ENCODE results near the gene MYLIP.

MYLIP gene

GRCh38 chr6:16108419-16108818, 20.5 kb upstream of the MYLIP start:
- DNase-seq (no peak), ATAC-seq (no peak)

GRCh38 chr6:16108921-16109658, 19.8 kb upstream of the MYLIP start:
- DNase-seq: no peak
- no peak for ATAC-seq

GRCh38 chr6:16109659-16110305, 19.1 kb upstream of the MYLIP start:
- ATAC-seq (no peak), DNase-seq (no peak)

GRCh38 chr6:16118825-16119224, 10.1 kb upstream of the MYLIP start:
- no peak for ATAC-seq

GRCh38 chr6:16121339-16121738, 7.5 kb upstream of the MYLIP start:
- ATAC-seq: no peak
- DNase-seq: no peak

More at GRCh38 chr6:16118825-16119224, 10.1 kb upstream of the MYLIP start:
- DNase-seq: no peak

GRCh38 chr6:16122197-16122596, 6.7 kb upstream of the MYLIP start:
- ATAC-seq (no peak), DNase-seq (no peak)

- ATAC-seq: no peak
- DNase-seq: no peak
Measured at GRCh38 chr6:16124198-16125180, 4.4 kb upstream of the MYLIP start.

GRCh38 chr6:16126056-16126455, 2.8 kb upstream of the MYLIP start:
- no peak for ATAC-seq

GRCh38 chr6:16126861-16127260, 2.0 kb upstream of the MYLIP start:
- DNase-seq (no peak), ATAC-seq (no peak)

More at GRCh38 chr6:16126056-16126455, 2.8 kb upstream of the MYLIP start:
- no peak for DNase-seq

GRCh38 chr6:16127471-16127870, 1.4 kb upstream of the MYLIP start:
- DNase-seq: no peak
- no peak for ATAC-seq

- peak; percentile 38 for DNase-seq
- ATAC-seq: peak; percentile 1
Measured at GRCh38 chr6:16129623-16130401, 926 bp downstream of the MYLIP start.

GRCh38 chr6:16130437-16130891, 1.6 kb downstream of the MYLIP start:
- DNase-seq (no peak), ATAC-seq (no peak)

GRCh38 chr6:16130932-16131387, 2.1 kb downstream of the MYLIP start:
- peak; percentile 20 for DNase-seq
- peak; percentile 65 for ATAC-seq

GRCh38 chr6:16132909-16133308, 4.0 kb downstream of the MYLIP start:
- DNase-seq (no peak), ATAC-seq (no peak)

GRCh38 chr6:16134430-16134829, 5.5 kb downstream of the MYLIP start:
- ATAC-seq: no peak
- no peak for DNase-seq

GRCh38 chr6:16135066-16135465, 6.2 kb downstream of the MYLIP start:
- DNase-seq: no peak
- no peak for ATAC-seq

- ATAC-seq (peak; percentile 63), DNase-seq (peak; percentile 36)
Measured at GRCh38 chr6:16136091-16136490, 7.2 kb downstream of the MYLIP start.

GRCh38 chr6:16136621-16137450, 8.0 kb downstream of the MYLIP start:
- DNase-seq (peak; percentile 39), ATAC-seq (peak; percentile 93)

- ATAC-seq: no peak
- no peak for DNase-seq
Measured at GRCh38 chr6:16137451-16137801, 8.5 kb downstream of the MYLIP start.

GRCh38 chr6:16139556-16139955, 10.7 kb downstream of the MYLIP start:
- ATAC-seq: no peak
- no peak for DNase-seq

GRCh38 chr6:16140607-16141006, 11.7 kb downstream of the MYLIP start:
- ATAC-seq: no peak
- no peak for DNase-seq

All from stimulated activated naive CD8-positive, alpha-beta T cell treated with anti-CD3 and anti-CD28 coated beads, Interleukin-15, Interleukin-2, amounts not matched to agents 100 U/mL and 50 U/mL, for 24 hours (primary cell).